HG03432 (cell line): Measurements from ENCODE around the gene JADE1.
A peak's percentile ranks its signal among the peaks of the same experiment; 100 is the strongest.

ENCODE experiments used
- ATAC-seq: cut with Tn5 transposase; IDR thresholded peaks from one replicate; pipeline ENCODE4 v1.9.1; 2021; ENCODE audit warnings: mild to moderate bottlenecking, moderate library complexity; ENCODE audit not compliant: unreplicated experiment

Gene JADE1

DNA sequence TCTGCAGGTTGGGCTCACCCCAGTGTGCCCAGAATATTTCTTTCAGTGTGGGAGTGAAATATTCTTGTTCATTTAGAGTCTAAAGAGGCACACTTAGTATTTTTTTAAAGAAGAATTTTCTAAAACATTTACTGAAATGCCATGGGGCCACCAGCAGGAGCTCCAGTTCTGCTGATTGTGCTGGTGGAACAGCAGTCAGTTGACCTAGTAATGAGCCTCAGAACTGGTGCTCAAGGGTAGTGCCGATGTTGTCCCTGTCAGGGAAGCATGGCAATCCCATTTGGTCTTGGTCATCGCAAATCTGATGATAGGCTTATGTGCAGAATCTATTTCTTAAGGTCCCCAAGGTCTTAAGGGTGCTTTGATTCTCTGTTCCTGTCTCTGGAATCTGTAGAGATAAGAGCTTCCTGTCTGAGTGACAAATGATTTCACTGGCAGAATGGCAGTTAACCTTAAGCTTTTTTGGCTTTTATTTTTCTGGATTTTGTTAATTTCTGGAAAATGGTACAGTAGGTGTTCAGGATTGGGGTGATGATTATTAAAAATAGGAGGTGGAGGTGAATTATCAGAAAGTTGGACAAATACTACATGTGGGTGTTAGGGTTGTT lies 31.3 kb downstream of the JADE1 start:
- no peak for ATAC-seq

DNA sequence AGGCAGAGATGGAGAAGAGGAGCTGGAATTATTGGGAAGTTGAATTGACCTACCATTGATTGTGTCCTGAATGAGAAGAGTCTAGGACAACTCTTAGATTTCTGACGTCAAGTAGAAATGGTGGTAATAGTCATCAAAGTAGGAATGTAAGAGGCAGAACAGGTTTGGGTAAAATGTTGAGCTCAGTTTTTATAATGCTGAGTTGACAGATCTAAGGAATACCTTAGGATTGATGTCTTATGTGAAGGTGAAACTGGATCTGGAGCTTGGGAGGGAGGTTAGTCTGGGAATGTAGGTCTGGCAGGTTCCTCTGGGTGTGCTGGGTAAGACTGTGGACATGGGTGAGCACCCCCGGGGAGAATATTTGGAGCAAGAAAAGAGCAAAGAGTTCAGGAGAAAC lies 31.9 kb downstream of the JADE1 start:
- no peak for ATAC-seq

DNA sequence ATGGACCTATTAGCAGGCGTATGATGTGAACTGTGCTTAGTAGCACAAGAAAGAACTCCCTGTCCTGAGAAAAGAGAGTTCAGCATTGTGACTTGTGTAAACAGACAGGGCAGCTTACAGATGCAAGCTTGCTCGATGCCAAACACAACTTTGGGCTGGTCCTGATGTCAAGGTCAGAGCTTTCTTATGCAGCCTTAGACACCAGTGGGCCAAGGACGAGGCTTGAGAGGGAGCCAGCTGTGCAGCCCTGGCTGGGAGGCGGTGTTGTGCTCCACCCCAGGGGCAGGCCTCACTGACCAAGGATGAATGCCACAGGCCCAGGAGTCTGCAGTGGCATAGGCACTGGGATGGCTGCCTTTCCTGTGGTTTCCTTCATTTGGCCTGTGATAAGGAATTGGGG lies 35.4 kb downstream of the JADE1 start:
- no peak for ATAC-seq

DNA sequence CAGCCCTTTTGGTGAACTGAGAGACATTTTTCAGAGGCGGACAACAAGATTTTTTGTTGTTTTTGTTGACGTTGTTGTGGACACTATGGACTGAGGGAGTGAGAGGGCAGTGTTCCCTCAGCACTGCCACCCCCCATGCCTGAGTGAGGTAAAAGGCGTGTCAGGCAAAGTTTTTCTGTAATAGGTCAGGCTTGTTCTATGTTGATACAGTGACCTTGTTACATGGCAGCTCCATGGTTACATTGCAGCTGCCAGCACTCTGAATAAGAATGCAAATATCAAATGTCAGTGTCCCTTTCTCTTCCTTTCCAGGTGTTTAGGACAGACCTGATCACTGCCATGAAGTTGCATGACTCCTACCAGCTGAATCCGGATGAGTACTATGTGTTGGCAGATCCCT lies 36.6 kb downstream of the JADE1 start:
- ATAC-seq, result no peak

DNA sequence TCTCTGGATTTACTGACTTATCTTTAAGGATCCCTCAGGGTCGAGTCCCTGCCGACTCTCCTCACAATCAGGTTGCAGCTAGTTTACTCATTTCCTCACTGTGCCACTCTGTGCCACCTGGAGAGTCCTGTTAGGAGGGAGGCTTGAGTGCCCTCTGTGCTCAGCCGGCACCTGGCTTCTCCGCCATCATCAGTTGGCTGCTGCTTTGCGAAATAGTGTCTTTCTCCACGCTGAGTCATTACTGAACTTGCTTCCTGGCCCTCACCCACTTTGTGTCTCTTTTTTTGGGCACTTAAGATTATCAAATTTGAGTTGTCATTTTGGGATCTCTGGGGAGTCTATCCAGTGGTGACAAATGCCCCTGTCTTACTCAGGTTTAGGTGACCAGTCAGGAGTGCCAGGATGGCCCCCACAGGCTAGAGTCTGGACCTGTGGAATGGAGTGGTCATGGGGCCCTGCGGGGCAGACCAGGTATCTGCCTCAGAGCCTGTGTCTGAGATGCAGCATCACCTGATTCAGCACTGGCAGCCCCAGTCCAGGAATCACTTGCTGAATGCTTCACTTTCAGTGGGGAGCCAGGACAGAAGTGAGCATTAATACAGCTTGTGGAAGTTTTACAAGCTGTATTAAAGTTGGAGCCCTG lies 37.7 kb downstream of the JADE1 start:
- no peak for ATAC-seq

DNA sequence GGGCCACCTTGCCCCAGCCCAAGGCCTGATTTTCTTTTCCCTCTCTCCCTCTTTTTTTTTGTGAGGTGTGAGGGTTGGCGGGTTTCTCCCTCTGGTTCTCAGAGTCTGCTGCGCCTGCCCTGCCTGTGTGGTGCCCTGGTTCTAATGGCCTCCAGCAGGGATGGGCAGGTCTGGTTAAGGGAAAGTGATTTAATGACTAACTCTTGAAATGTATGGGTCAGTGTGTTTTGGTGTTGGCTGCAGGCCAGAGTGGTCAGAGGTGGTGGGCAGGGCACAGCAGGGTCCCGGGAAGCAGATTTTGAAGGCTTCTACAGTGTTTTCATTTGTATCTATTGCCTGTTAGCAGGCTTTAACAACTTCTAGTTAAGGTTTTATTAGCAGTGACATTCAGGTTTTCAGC lies 39.0 kb downstream of the JADE1 start:
- no peak for ATAC-seq

DNA sequence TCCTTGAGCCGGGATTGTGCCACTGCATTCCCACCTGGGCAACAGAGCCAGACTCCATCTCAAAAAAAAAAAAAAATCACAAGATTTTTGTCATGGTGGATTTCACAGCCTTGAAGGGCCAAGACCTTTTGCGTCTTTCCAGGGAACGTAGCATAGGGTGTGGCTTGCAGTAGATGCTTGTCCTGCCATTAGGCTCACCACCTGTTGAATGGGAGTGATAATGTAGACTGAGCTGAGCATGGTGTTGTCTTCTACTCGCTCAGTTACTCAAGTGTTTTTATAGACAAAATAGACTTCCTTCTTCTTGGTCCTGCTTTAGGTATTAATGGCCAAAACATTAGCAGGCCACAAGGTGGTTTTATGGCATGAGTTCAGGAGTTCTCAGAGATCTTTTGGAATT lies 40.8 kb downstream of the JADE1 start:
- ATAC-seq, result no peak

DNA sequence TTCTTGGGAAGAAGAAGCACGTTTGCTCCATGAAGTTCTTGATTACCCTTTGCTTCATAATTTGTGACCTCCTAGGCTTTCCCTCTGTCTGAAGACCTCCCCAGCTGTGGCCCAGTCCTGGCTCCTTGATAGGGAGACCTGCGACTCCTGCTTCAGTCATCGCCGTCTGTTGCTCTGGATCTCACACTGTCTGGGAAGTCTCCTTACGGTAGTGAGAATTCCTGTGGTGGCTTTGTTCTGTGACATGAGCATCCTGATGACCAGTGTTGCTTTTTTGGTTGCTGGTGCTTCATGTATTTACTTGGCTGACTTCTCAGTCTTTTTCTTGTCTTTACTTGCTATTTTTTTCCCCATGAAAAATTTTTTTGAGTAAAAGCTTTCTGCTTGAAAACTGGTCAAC lies 44.2 kb downstream of the JADE1 start:
- no peak for ATAC-seq

DNA sequence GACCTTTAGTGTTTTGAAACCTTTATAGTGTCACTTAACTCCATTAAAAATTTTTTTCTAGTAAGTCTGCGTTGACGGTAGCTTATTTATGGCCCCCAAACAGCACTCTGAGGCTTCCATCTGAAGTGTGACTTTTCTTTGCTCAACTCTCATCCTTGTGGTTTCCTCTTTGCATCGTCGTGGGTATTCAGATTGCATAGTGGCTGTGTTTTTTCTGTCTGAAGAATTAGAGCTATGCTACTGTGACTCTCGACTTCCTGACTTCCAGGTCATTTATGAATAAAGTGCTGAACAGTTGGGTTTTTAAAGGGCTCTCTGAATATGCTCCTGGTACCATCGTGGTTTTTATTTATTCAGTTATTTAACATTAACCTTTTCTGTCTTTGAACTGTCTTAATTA lies 44.9 kb downstream of the JADE1 start:
- peak; percentile 92 for ATAC-seq

DNA sequence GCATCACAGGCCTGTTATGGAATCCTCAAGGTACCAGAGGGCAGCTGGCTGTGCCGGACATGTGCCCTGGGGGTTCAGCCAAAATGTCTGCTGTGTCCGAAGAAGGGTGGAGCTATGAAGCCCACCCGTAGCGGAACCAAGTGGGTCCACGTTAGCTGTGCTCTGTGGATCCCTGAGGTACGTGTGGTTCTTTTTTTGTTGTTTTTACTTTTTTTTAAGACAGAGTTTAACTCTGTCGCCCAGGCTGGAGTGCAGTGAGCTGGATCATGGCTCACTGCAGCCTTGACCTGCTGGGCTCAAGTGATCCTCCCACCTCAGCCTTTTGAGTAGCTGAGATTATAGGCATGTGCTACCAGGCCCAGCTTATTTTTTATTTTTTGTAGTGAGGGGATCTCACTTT lies 46.1 kb downstream of the JADE1 start:
- ATAC-seq, result no peak

DNA sequence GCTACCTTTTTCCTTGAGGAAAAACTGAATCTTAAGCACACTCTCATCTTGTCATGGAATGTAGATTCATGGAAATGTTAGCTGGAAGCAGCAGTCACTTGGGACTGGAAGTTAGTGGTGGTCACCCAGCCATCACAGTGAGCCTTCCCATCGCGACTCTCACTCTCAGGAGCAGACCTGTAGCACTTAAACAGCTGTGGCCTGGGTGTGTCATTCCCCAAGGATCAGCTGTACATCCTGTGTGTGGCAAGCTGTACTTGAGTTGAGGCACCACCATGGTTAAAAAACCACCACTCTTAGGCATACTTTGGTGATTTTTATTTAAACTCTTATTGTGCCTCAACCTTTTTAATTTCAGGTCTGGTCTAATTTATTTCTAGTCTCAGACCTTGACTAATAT lies 46.7 kb downstream of the JADE1 start:
- no peak for ATAC-seq

DNA sequence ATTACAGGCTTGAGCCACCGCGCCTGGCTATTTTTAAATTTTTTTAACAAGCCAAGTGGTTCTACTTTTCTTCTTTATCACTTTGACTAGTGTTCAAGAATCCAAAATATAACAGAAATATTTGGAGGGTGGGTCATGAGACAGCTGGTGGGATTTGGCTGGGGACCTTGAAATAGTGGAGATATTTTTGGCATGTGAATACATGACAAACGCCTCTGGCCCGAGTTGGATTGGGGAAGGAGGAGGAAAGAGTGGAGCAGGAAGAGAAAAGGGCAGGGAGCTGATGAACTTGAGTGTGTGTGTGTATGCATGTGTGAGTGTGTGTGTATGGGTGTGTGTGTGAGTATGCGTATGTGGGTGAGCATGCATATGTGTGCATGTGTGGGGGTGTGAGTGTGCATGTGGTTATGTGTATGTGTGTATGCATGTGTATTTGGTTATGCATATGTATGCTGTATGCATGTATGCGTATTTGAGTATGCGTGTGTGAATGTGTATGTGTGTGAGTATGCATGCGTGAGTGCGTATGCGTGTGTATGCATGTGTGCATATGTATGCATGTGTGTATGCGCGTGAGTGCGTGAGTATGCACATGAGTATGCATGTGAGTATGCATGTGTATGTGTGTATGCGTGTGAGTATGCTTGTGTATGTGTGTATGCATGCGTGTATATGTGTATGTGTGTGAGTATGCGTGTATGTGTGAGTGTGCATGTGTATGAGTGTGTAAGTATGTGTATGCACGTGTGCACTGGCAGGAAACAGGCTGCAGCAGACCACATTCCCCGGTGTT lies 49.6 kb downstream of the JADE1 start:
- no peak for ATAC-seq

DNA sequence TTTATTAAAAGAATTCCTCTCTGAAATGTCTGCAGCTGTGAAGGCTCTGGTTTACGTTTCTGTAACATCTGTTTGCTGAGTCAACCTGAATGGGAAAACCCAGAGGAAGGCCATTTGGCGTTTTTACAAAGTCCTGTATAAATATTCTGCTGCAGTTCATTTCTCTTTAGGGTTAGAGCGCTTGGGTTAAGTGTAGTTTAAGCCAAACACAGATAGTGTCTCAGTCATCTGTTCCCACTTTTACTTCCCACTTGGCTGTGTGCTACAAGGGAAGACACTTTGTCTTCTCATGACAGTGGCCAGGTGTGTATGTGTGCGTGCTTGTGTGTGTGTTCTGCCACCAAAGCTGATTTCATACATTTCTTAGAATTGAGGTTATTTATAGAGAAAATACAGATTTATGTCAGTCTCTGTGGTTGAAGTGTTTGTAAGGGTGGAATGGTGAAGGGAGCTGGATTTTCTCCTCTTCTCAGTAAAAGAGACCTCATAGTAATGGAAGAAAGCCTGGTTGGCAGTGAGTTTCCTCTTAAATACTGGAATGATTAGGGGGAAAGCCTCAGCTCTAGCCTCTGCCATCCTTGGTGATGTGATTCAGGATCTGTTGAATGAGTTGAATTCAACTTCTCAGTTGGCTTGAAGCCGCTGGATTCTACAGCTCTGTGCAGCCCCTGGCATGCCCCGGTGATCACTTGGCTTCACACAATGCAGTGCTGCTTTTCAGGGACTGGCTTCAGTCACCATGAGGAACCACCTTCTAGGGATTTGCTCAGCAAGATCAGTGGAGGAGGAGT lies 50.6 kb downstream of the JADE1 start:
- no peak for ATAC-seq

DNA sequence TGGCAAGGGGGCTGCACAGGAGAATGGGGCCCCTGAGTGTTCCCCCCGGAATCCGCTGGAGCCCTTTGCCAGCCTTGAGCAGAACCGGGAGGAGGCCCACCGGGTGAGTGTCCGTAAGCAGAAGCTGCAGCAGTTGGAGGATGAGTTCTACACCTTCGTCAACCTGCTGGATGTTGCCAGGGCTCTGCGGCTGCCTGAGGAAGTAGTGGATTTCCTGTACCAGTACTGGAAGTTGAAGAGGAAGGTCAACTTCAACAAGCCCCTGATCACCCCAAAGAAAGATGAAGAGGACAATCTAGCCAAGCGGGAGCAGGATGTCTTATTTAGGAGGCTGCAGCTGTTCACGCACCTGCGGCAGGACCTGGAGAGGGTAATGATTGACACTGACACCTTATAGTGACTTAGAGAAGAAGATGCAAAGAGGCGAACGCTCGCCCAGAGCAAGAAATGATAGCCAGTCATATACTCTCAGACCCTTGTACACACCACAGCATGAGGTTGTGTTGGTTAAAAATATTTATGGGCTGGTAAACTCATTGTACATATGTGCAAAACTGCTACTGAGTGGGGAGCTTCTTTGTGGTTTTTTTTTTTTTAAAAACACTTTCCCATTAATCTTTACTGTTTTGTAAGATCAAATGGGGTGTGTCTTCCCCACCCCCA lies 52.5 kb downstream of the JADE1 start:
- peak; percentile 21 for ATAC-seq

DNA sequence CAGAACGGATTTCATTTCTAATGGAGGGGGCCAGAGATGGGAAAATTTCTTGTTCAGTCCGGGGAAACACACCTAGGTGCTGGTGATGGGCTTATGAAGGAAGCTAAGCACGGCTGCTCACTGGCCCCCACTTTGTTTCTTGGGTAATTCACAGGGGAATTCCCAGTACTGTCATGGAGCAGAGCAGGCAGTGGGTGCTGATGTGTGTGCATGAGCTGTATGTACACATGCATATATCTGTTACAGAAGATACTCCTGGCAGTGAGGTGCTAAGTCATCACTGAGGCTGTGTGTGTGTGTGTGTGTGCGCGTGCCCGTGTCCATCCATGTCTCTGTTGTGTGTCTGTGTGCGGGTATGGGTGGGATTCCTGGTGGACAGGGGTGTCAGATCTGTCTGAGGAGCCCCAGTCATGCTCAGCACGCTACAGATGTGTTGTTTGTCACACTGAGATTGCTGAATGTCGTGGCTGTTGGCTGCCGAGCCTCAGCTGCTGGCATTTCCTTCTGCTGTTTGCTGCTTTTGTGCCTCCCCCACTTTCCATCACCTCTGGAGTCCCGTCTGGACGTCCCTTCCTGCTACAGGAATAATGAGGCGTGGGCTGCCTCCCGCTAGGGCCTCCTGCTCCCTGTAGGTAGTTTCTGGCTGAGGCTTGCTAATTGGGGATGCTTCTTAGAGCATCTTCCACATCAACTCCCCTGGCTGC lies 53.3 kb downstream of the JADE1 start:
- peak; percentile 75 for ATAC-seq

DNA sequence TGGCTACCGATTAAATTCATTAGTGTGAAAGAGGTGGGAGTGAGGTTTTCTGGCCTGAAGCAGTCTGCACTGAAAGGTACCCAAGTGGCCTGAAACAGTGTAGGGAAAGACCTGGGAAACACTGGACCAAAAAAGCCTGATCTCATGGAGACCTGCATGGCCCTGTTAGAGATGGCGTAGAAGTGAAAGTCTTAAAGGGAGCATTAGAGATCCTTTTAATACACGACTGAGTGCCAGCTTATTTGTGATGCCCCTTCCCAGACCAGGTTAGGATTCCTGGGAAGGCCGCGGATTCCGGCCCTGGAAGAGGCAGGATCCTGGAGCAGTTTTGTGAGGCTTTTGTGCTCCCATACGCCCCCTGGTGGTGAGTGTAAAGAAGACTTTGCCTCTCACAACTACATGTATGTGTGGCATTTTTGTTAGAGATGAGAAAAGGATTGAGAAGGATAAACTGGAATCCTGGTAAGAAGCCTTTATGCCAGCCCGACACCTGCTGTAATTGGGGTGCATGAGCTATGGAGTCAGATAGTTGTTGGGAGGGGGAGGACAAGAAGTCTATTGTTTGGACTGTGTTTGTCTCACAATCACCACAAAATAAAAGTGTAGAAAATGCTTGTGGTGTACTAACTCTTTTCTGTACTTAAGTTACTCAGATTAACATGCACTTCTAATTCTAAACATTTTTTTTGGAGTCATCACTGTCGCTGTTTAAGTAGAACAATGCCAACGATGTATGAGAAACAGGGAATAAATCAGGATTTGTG lies 54.0 kb downstream of the JADE1 start:
- peak; percentile 40 for ATAC-seq

DNA sequence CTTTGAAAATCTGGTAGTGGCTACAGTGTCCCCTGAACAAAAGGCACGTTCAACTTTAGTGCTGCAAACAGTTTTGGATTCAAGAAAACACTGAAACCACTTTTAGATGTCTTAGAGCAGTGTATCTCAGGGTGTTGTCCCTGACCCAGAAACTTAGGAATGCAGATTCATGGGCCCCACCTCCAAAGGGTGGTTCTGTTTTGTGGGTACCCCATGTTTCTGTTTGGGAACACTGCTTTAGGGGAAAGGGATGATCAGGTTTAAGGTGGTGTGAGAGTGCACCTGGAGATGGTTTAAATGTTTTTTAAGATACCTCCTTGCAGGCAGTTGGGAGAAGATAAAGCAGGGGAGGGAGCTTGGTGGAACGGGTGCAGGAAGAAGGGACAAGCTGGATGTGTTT lies 55.6 kb downstream of the JADE1 start:
- no peak for ATAC-seq

DNA sequence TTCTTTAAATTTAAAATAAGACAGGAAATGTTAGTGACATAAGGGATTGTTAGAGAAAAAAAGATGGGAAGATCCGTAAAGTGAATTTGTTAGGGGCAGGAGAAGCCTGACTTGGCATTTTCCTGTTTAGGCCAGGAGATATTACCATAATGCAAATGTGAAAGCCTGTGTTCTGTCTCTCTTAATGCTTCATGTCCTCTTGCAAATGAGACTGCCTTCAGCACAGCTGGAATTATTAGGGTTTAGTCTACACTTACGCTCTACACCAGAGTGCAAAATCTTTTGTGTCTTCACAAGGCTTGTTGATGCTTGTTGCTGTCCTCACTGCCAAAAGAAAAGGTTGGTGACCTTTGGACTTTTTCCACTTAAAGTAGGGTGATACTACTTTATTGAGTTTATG lies 56.8 kb downstream of the JADE1 start:
- ATAC-seq, result no peak

DNA sequence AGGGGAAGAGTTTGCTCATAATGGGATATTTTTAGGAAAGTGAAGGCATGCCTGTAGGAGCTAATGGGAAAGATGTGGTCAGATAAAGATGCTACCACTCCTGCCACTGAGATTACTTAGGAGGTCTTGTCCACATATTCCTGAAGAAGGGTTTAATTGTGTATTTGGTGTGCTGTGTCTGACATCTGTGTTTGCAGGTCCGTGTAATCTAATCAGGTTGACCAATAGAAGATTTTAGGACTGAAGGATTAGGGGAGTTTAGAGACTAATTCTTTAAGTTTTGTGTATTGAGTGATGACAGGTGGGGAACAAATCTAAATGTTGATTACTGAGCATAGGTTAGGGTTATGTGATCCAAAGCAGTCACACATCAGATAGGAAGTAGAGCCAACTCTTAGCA lies 57.2 kb downstream of the JADE1 start:
- ATAC-seq, result no peak

DNA sequence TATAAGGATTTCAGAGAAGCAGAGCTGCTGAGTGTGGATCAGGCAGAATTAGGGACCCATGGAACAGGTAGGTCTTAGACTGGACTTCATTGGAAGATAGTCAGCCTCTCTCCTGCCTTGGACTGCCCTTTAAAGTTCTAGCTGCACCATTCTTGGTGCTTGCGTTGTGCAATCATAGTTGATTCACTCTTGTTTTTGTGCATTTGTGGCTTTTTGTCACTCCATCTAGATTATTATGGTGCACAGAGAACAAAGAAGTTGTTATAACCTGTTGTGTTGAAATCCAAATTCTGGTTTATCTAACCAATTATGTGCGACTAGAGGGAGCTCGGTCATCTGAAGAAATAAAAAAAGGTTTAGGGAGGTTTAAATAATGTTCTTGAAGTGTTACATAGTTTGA lies 59.3 kb downstream of the JADE1 start:
- ATAC-seq, result no peak
